ENCODE results near the gene ASIC2.
"Not testable (repeated sequence)": the region's sequence is repeated elsewhere in the genome, so short reads cannot be mapped to it uniquely, and the experiment has no call there.

Gene ASIC2

GRCh38 chr17:32985050-32985756 is 307.9 kb downstream of the ASIC2 start:
- no peak for DNase-seq (ENCODE audit: low read depth in 2 of 2)

GRCh38 chr17:32981611-32982010 is 311.5 kb downstream of the ASIC2 start:
- not testable (repeated sequence) for DNase-seq (ENCODE audit: low read depth in 2 of 2)

- no peak for DNase-seq (ENCODE audit: low read depth in 2 of 2)
These were observed 312.9 kb downstream of the ASIC2 start for GRCh38 chr17:32980230-32980629.

- no peak for DNase-seq (ENCODE audit: low read depth in 2 of 2)
These were observed 316.5 kb downstream of the ASIC2 start for GRCh38 chr17:32976605-32977004.

- no peak for DNase-seq (ENCODE audit: low read depth in 2 of 2)
These were observed 317.0 kb downstream of the ASIC2 start for GRCh38 chr17:32976131-32976530.

- DNase-seq (ENCODE audit: low read depth in 2 of 2) = no peak
These were observed 321.9 kb downstream of the ASIC2 start for GRCh38 chr17:32971171-32971570.

GRCh38 chr17:32970281-32970680 is 322.8 kb downstream of the ASIC2 start:
- no peak for DNase-seq (ENCODE audit: low read depth in 2 of 2)

GRCh38 chr17:32969231-32969630 is 323.9 kb downstream of the ASIC2 start:
- not testable (repeated sequence) for DNase-seq (ENCODE audit: low read depth in 2 of 2)

- no peak for DNase-seq (ENCODE audit: low read depth in 2 of 2)
These were observed 328.6 kb downstream of the ASIC2 start for GRCh38 chr17:32964541-32964940.

Measured in fibroblast of skin of left biceps (primary cell).